T-helper 1 cell (primary cell): ENCODE results near the gene SOX13.
A peak's percentile ranks its signal among the peaks of the same experiment; 100 is the strongest.

ENCODE experiments used
- DNase-seq, 5 donors: peaks; one replicate each; pipeline ENCODE4 v3.0.0-alpha.2; 2012 to 2020

Gene SOX13

GRCh38 chr1:204108312-204109141 lies 35.6 kb downstream of the SOX13 start:
- DNase-seq, result no peak

GRCh38 chr1:204110894-204111633 lies 38.1 kb downstream of the SOX13 start:
- DNase-seq, result no peak

- no peak for DNase-seq
These were observed 40.2 kb downstream of the SOX13 start for GRCh38 chr1:204112876-204113730.

GRCh38 chr1:204113896-204114295 lies 41.0 kb downstream of the SOX13 start:
- DNase-seq, result no peak

GRCh38 chr1:204114606-204115005 lies 41.7 kb downstream of the SOX13 start:
- DNase-seq, result no peak

- no peak for DNase-seq
These were observed 42.2 kb downstream of the SOX13 start for GRCh38 chr1:204115116-204115515.

GRCh38 chr1:204116539-204116938 lies 43.6 kb downstream of the SOX13 start:
- DNase-seq, result no peak

- DNase-seq, result no peak
These were observed 49.1 kb downstream of the SOX13 start for GRCh38 chr1:204121840-204122555.

- no peak for DNase-seq
These were observed 50.5 kb downstream of the SOX13 start for GRCh38 chr1:204123376-204123775.

GRCh38 chr1:204124639-204125038 lies 51.7 kb downstream of the SOX13 start:
- DNase-seq, result no peak

- no peak for DNase-seq
These were observed 52.9 kb downstream of the SOX13 start for GRCh38 chr1:204125759-204126351.

- no peak for DNase-seq
These were observed 53.5 kb downstream of the SOX13 start for GRCh38 chr1:204126386-204126785.

- DNase-seq, result no peak
These were observed 54.0 kb downstream of the SOX13 start for GRCh38 chr1:204126956-204127355.

GRCh38 chr1:204127597-204128242 lies 54.8 kb downstream of the SOX13 start:
- no peak for DNase-seq

GRCh38 chr1:204128464-204128963 lies 55.6 kb downstream of the SOX13 start:
- no peak for DNase-seq

- peak; percentile 38 to 64 (median 56) for DNase-seq
These were observed 56.3 kb downstream of the SOX13 start for GRCh38 chr1:204128964-204129896.

GRCh38 chr1:204130178-204130577 lies 57.3 kb downstream of the SOX13 start:
- no peak for DNase-seq

- no peak for DNase-seq
These were observed 58.3 kb downstream of the SOX13 start for GRCh38 chr1:204130981-204131892.

- no peak for DNase-seq
These were observed 59.1 kb downstream of the SOX13 start for GRCh38 chr1:204131978-204132377.
